Nephron (organoid): ENCODE data around the gene DDIAS.

ENCODE experiments used
- H3K27ac Mint-ChIP-seq, 3 experiments: 2 replicates each; pipeline ENCODE4 v1.8.0; 2020; ENCODE audit warnings: mixed read lengths in 3 of 3, mild to moderate bottlenecking in 2 of 3, moderate library complexity in 1 of 3
- H3K27me3 Mint-ChIP-seq: 2 replicates; pipeline ENCODE4 v1.8.0; 2021; ENCODE audit warnings: low read depth, mild to moderate bottlenecking, moderate library complexity, mixed read lengths
- H3K36me3 Mint-ChIP-seq: 2 replicates; pipeline ENCODE4 v1.8.0; 2020; ENCODE audit warnings: low read depth, mixed read lengths
- H3K4me1 Mint-ChIP-seq: 2 replicates; pipeline ENCODE4 v1.8.0; 2020; ENCODE audit warnings: mixed read lengths
- H3K4me3 Mint-ChIP-seq, 3 experiments: 2 replicates each; pipeline ENCODE4 v1.8.0; 2020; ENCODE audit warnings: mild to moderate bottlenecking in 3 of 3, mixed read lengths in 3 of 3, moderate library complexity in 2 of 3
- H3K9me3 Mint-ChIP-seq: 2 replicates; pipeline ENCODE4 v1.8.0; 2020; ENCODE audit warnings: mixed read lengths
- TF ChIP-seq, protein P1 (sequence below), 3 experiments: fragments of 200-600 bp; sonication (generic); IDR thresholded peaks; one replicate each; pipeline ENCODE4 v1.5.0; 2021; ENCODE audit warnings: antibody characterized with exemption in 3 of 3; ENCODE audit not compliant: unreplicated experiment in 3 of 3

Gene DDIAS

DNA sequence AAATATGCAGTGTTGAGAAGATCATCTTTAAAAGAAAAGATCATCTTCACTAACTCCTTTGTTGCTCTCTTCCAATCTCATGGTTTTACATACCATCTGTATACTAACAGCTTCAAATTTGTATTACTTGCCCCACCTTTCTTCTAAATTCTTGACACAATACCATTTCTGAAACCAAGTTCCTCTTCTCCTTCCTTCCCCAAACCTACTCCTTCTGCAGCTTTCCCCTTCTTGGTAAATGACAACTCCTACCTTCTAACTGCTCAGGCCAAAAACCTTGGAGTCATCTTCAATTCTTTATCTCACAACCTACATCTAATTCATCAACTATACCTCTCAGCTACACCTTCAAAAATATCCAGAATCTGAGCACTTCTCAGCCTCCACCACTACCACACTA, 10.6 kb upstream of the DDIAS start:
- H3K4me3 Mint-ChIP-seq, result no peak overlapping the region
- TF ChIP-seq, protein P1, sequence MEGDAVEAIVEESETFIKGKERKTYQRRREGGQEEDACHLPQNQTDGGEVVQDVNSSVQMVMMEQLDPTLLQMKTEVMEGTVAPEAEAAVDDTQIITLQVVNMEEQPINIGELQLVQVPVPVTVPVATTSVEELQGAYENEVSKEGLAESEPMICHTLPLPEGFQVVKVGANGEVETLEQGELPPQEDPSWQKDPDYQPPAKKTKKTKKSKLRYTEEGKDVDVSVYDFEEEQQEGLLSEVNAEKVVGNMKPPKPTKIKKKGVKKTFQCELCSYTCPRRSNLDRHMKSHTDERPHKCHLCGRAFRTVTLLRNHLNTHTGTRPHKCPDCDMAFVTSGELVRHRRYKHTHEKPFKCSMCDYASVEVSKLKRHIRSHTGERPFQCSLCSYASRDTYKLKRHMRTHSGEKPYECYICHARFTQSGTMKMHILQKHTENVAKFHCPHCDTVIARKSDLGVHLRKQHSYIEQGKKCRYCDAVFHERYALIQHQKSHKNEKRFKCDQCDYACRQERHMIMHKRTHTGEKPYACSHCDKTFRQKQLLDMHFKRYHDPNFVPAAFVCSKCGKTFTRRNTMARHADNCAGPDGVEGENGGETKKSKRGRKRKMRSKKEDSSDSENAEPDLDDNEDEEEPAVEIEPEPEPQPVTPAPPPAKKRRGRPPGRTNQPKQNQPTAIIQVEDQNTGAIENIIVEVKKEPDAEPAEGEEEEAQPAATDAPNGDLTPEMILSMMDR (IDR thresholded peaks at IDR 0.05; ENCODE audit: unreplicated experiment in 3 of 3), result no peak
- no peaks in the 10 kb centered on the region for H3K4me1 Mint-ChIP-seq
- H3K36me3 Mint-ChIP-seq, result peaks cover 4% of the 10 kb centered on the region
- no peak overlapping the region for H3K27ac Mint-ChIP-seq
- no peaks in the 10 kb centered on the region for H3K27me3 Mint-ChIP-seq
- H3K9me3 Mint-ChIP-seq, result no peaks in the 10 kb centered on the region

DNA sequence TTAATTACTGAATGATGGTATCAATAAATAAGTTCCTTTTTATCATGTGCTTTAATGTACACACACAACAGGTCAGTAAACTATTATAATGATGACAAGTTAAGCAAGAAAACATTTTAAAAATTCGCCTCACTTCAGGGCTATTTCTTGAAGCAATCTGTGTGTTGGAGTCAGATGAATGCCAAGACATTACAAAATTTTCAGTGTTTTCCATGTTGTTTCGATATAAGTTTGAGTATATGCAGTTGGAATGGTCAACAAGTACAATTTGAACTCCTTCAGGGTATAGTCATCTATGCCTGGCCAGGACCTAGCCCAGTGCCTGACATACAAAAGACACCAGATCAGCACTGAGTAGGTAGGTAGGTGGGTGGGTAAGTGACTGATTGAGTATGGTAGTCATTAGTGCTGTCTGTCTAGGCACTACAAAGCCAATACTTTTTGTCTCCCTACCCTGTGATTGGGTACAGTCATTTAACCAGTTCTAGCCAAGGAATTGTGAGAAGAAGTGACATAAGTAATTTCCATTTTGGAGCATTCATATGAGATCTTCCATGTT, 8.8 kb upstream of the DDIAS start:
- peaks cover 5% of the 10 kb centered on the region for H3K4me1 Mint-ChIP-seq
- TF ChIP-seq, protein P1 (IDR thresholded peaks at IDR 0.05; ENCODE audit: unreplicated experiment in 3 of 3), result no peak
- no peaks in the 10 kb centered on the region for H3K36me3 Mint-ChIP-seq
- no peak overlapping the region for H3K4me3 Mint-ChIP-seq
- H3K9me3 Mint-ChIP-seq, result no peaks in the 10 kb centered on the region
- no peaks in the 10 kb centered on the region for H3K27me3 Mint-ChIP-seq
- no peak overlapping the region for H3K27ac Mint-ChIP-seq

DNA sequence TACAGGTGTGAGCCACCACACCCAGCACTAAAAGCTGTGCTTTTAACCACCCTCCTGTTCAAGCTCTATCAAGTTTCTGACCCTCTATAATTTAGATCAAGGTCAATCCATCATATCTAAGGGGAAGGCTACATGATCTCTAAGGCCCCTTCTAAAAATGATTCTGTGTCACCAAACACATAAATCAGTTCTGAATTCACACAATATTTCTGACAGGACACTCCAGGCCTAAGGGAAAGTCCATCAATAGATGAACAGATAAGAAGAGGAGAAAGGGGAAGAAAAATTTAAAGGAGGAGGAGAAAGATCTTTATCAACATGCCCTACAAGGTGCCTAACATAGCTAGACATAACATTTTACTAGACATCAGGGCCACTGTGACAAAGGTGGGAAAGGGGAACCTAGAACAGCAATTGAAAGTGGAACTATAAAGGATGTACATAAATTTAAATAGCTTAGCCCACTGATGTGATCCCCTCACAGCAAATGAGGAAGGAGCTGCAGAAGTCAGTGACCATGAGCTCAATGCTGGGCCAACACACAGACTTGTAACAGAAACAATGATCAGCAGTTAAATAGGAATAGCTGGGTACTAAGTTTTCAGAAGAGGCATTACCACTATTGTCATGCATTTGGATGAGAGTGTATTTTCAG, 6.0 kb upstream of the DDIAS start:
- no peak overlapping the region for H3K4me3 Mint-ChIP-seq
- H3K27ac Mint-ChIP-seq, result no peak overlapping the region
- H3K4me1 Mint-ChIP-seq, result peaks cover 19% of the 10 kb centered on the region
- no peaks in the 10 kb centered on the region for H3K36me3 Mint-ChIP-seq
- TF ChIP-seq, protein P1 (IDR thresholded peaks at IDR 0.05; ENCODE audit: unreplicated experiment in 3 of 3), result no peak
- H3K27me3 Mint-ChIP-seq, result no peaks in the 10 kb centered on the region
- no peaks in the 10 kb centered on the region for H3K9me3 Mint-ChIP-seq

DNA sequence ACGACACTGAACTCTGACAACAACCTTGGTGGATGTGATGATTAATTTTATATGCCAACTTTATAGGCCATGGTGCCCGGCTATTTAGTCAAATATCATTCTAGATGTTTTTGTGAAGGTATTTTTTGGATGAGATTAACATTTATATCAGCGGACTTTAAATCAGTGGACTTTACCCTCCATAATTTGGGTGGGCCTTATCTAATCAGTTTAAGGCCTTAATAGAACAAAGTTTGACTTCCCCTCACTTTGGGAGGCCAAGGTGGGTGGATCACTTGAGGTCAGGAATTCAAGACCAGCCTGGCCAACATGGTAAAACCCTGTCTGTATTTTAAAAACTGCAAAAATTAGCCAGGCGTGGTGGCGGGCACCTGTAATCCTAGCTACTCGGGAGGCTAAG, 5.4 kb upstream of the DDIAS start:
- H3K36me3 Mint-ChIP-seq, result no peaks in the 10 kb centered on the region
- H3K27ac Mint-ChIP-seq, result no peak overlapping the region
- no peaks in the 10 kb centered on the region for H3K27me3 Mint-ChIP-seq
- H3K4me1 Mint-ChIP-seq, result peaks cover 21% of the 10 kb centered on the region
- H3K9me3 Mint-ChIP-seq, result no peaks in the 10 kb centered on the region
- H3K4me3 Mint-ChIP-seq, result no peak overlapping the region
- TF ChIP-seq, protein P1 (IDR thresholded peaks at IDR 0.05; ENCODE audit: unreplicated experiment in 3 of 3), result no peak

DNA sequence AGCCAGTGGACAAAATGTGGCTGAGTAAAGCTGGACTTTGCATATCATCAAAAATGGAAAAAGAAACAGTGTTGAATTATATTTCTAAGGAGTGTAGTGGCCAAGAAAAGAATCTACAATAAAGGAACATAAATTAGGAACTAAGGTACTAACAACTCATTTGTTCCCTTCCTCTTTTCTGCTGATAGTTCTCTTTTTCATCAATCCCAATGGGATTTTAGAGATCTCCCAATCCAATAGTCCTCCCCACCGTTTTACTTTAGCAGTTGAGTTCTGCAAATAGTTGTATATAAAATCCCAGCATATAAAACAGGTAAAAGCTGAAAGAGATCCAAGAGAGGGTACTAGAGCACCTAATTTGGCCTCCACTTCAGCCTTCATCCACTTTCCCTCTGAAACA, 3.3 kb upstream of the DDIAS start:
- H3K27ac Mint-ChIP-seq, result no peak overlapping the region
- no peaks in the 10 kb centered on the region for H3K27me3 Mint-ChIP-seq
- peak overlapping the region in 2 of 3 experiments; percentile 27 to 34 for H3K4me3 Mint-ChIP-seq
- peaks cover 29% of the 10 kb centered on the region for H3K4me1 Mint-ChIP-seq
- H3K9me3 Mint-ChIP-seq, result no peaks in the 10 kb centered on the region
- TF ChIP-seq, protein P1 (IDR thresholded peaks at IDR 0.05; ENCODE audit: unreplicated experiment in 3 of 3), result no peak
- H3K36me3 Mint-ChIP-seq, result no peaks in the 10 kb centered on the region
